OCI-LY7 (cell line): ENCODE data around the gene TNIK. TPM values are rescaled to one million over a fixed set of nuclear protein-coding genes. Genes with fewer than 3 reads are reported as not detected.

Source experiments
- BruUV-seq: library from RNA; stranded (reverse); fragments of 400-500 nt; replicated peaks from 2 replicates; lab custom pipeline; 2021; lab: Mats Ljungman, UMichigan
- CTCF ChIA-PET: fragments of 300-600 bp; sonication (Branson Sonifier 250); formaldehyde crosslinking; loops from one replicate; lab custom pipeline; 2022; ENCODE audit warnings: antibody characterized with exemption; ENCODE audit not compliant: unreplicated experiment; lab: Charles Lee
- POLR2A ChIA-PET: fragments of 300-600 bp; sonication (Branson Sonifier 250); formaldehyde crosslinking; loops from one replicate; lab custom pipeline; 2022; ENCODE audit warnings: antibody characterized with exemption; lab: Charles Lee
- DNase-seq: peaks from one replicate; pipeline ENCODE4 v3.0.0-alpha.2; 2015; ENCODE audit warnings: low spot score
- H2AFZ ChIP-seq: fragments of 200-600 bp; sonication (generic), shearing (Covaris generic); 2 replicates; pipeline ENCODE4 v1.6.1; 2014; ENCODE audit warnings: mild to moderate bottlenecking, antibody characterized with exemption, low read length, moderate library complexity
- H3K27ac ChIP-seq: fragments of 200-600 bp; sonication (generic); 2 replicates; pipeline ENCODE4 v1.5.1; 2014; ENCODE audit warnings: mixed run types, low read depth, mild to moderate bottlenecking, moderate library complexity, low read length, inconsistent platforms; ENCODE audit not compliant: poor library complexity, severe bottlenecking
- H3K36me3 ChIP-seq: fragments of 200-600 bp; sonication (generic); 2 replicates; pipeline ENCODE4 v1.6.1; 2014; ENCODE audit warnings: mild to moderate bottlenecking, antibody characterized with exemption, low read length, moderate library complexity, mixed read lengths; ENCODE audit not compliant: insufficient read depth
- H3K4me1 ChIP-seq: fragments of 200-600 bp; sonication (generic); 2 replicates; pipeline ENCODE4 v1.5.1; 2014; ENCODE audit warnings: mild to moderate bottlenecking, low read length; ENCODE audit not compliant: insufficient read depth, poor library complexity, severe bottlenecking
- H3K4me2 ChIP-seq: fragments of 200-600 bp; sonication (generic); 2 replicates; pipeline ENCODE4 v1.6.1; 2014; ENCODE audit warnings: mild to moderate bottlenecking, low read length
- H3K4me3 ChIP-seq: fragments of 200-600 bp; sonication (generic); 2 replicates; pipeline ENCODE4 v1.5.1; 2014; ENCODE audit warnings: mild to moderate bottlenecking, low read depth, low read length; ENCODE audit not compliant: poor library complexity, severe bottlenecking
- H3K79me2 ChIP-seq: fragments of 200-600 bp; sonication (generic); 2 replicates; pipeline ENCODE4 v1.6.1; 2016; ENCODE audit warnings: low read depth, mild to moderate bottlenecking, low read length, moderate library complexity, mixed read lengths; ENCODE audit not compliant: insufficient read depth
- H3K9me2 ChIP-seq: fragments of 200-600 bp; sonication (generic); 2 replicates; pipeline ENCODE4 v1.6.1; 2016; ENCODE audit warnings: mild to moderate bottlenecking, low read length, mixed read lengths; ENCODE audit not compliant: insufficient read depth
- H3K9me3 ChIP-seq: fragments of 200-600 bp; sonication (generic); 2 replicates; pipeline ENCODE4 v1.6.1; 2014; ENCODE audit warnings: mild to moderate bottlenecking, mixed run types, low read length, mixed read lengths
- H4K20me1 ChIP-seq: fragments of 200-600 bp; sonication (generic); 2 replicates; pipeline ENCODE4 v1.6.1; 2014; ENCODE audit warnings: mild to moderate bottlenecking, antibody characterized with exemption, low read length, moderate library complexity, mixed read lengths; ENCODE audit not compliant: insufficient read depth
- EZH2phosphoT487 ChIP-seq: fragments of 200-600 bp; sonication (generic); IDR thresholded peaks from 2 replicates; pipeline ENCODE4 v1.6.1; 2018; ENCODE audit warnings: low read depth, borderline replicate concordance, mild to moderate bottlenecking, mixed run types, antibody characterized with exemption, low read length, moderate library complexity, mixed read lengths
- intact Hi-C: fragments of 100-400 bp; cut with micrococcal nuclease; formaldehyde crosslinking; loops from one replicate; pipeline ENCODE4 v1.10.0; 2022; ENCODE audit not compliant: unreplicated experiment
- total RNA-seq, 2 experiments: library from RNA; depleted of rRNA in 1 of 2; stranded (reverse); fragments of >200 nt in 1 of 2; shearing (Covaris generic) in 1 of 2; gene quantifications; 2 replicates each; pipeline ENCODE4 v1.2.3, GENCODE V29; 2014 to 2022
- TF ChIP-seq, protein P1 (sequence below): fragments of 200-600 bp; sonication (generic); conservative IDR thresholded peaks from 2 replicates; pipeline ENCODE4 v1.5.1; 2014; ENCODE audit warnings: mild to moderate bottlenecking, antibody characterized with exemption, low read length, moderate library complexity, mixed read lengths

Gene TNIK
- total RNA-seq, 2 experiments from 2014 or later: not detected

DNA sequence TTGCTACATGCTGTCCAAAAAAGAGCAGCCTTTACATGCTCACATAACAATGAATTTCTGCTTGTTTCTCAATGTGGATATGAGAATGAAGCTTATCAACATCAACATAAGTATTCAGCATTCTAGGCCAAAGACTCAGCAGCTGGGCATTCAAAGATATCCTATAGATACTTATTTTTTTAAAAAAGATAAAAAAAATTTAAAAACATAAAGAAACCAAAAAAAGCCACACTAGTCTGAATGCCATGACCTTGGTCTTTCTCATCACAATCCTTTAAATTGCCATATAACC lies 182.0 kb downstream of the TNIK start:
- no TSS peak for BruUV-seq
- DNase-seq: no peak
- Histone ChIP-seq H2AFZ (no peak overlapping the region), H3K36me3 (no peaks in the 10 kb centered on the region), H3K4me1 (no peaks in the 10 kb centered on the region), H3K9me2 (no peaks in the 10 kb centered on the region), H3K79me2 (no peaks in the 10 kb centered on the region), H3K4me3 (no peak overlapping the region), H3K4me2 (no peak overlapping the region), H4K20me1 (no peaks in the 10 kb centered on the region), H3K9me3 (no peaks in the 10 kb centered on the region), H3K27ac (no peak overlapping the region)
- TF ChIP-seq, protein P1, sequence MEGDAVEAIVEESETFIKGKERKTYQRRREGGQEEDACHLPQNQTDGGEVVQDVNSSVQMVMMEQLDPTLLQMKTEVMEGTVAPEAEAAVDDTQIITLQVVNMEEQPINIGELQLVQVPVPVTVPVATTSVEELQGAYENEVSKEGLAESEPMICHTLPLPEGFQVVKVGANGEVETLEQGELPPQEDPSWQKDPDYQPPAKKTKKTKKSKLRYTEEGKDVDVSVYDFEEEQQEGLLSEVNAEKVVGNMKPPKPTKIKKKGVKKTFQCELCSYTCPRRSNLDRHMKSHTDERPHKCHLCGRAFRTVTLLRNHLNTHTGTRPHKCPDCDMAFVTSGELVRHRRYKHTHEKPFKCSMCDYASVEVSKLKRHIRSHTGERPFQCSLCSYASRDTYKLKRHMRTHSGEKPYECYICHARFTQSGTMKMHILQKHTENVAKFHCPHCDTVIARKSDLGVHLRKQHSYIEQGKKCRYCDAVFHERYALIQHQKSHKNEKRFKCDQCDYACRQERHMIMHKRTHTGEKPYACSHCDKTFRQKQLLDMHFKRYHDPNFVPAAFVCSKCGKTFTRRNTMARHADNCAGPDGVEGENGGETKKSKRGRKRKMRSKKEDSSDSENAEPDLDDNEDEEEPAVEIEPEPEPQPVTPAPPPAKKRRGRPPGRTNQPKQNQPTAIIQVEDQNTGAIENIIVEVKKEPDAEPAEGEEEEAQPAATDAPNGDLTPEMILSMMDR: no peak
- TF ChIP-seq EZH2phosphoT487: no peak
- ChIA-PET POLR2A (no interaction called here), CTCF (no interaction called here)
- intact Hi-C loops: no loop called here

DNA sequence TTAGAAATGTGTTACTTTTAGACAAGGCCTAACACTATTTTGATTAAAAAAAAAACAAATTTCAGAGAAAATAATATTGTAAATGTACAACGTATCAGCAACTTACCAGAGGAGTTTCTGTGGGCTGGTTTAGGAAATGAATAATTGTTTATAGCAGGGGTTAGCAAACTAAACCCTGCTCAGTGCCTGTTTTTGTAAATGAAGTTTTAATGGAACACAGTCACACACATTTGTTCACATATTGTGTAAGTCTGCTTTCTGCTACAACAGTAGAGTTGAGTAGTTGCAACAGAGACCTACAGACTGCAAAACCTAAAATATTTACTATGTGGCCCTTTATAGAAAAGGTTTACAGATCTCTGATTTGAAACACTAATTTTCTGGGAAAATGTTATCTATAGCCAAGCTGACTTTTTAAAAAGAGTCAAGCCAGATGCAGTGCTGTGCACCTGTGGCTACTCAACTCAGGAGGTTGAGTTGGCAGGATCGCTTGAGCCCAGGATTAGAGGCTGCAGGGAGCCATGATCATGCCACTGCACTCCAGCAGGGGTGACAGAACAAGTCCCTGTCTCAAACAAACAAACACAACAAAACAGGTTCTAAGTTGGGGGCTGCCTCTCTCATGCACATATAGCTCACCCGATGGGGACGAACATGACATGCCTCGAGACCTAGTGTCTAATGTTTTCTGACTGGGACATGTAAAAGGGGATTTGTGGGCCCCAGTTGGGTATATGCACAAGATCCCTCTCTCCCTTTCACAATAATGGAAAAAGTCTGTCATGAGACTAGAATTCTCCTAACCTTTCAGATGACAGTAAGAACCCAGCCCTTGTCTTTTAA lies 182.5 kb downstream of the TNIK start:
- Histone ChIP-seq H3K79me2 (no peaks in the 10 kb centered on the region), H3K27ac (no peak overlapping the region), H3K36me3 (no peaks in the 10 kb centered on the region), H3K4me3 (no peak overlapping the region), H3K9me2 (no peaks in the 10 kb centered on the region), H3K9me3 (no peaks in the 10 kb centered on the region), H2AFZ (0 out of 2 replicates have a peak overlapping the region, but pooled peaks have one; percentile 9), H3K4me1 (no peaks in the 10 kb centered on the region), H4K20me1 (no peaks in the 10 kb centered on the region), H3K4me2 (no peak overlapping the region)
- no peak for DNase-seq
- TF ChIP-seq, protein P1: no peak
- TF ChIP-seq EZH2phosphoT487: no peak
- intact Hi-C loops: no loop called here
- ChIA-PET POLR2A (no interaction called here), CTCF (no interaction called here)
- BruUV-seq: no TSS peak

DNA sequence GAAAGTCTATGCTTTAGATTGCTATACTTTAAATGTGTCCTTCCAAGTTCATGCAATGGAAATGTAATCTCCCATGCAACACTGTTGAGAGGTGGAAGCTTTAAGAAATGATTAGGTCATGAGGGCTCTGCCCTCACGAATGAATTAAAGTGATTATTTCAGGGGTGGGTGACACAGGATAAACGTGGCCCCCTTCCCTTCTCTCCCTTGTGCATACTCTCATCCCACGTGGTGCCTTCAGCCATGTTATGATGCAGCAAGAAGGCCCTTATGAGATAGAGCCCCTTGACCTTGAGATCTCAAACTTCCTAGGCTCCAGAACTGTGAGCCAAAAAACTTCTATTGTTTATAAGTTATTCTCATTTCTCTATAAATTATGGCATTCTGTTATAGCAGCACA lies 183.3 kb downstream of the TNIK start:
- ChIA-PET CTCF (no interaction called here), POLR2A (interaction anchor here (0.7 kb wide), 1 partner anchor 13 kb away, joined by 3 read pairs; no protein-coding TSS in a partner anchor)
- no peak overlapping the region for H3K4me3 ChIP-seq
- H4K20me1 ChIP-seq: no peaks in the 10 kb centered on the region
- no peaks in the 10 kb centered on the region for H3K79me2 ChIP-seq
- H3K9me3 ChIP-seq: no peaks in the 10 kb centered on the region
- DNase-seq: no peak
- no peak overlapping the region for H3K27ac ChIP-seq
- intact Hi-C loops: no loop called here
- 0 out of 2 replicates have a peak overlapping the region, but pooled peaks have one; percentile 9 for H2AFZ ChIP-seq
- no TSS peak for BruUV-seq
- no peaks in the 10 kb centered on the region for H3K9me2 ChIP-seq
- H3K4me1 ChIP-seq: no peaks in the 10 kb centered on the region
- no peaks in the 10 kb centered on the region for H3K36me3 ChIP-seq
- TF ChIP-seq EZH2phosphoT487: no peak
- TF ChIP-seq, protein P1: no peak
- no peak overlapping the region for H3K4me2 ChIP-seq
